Endothelial cell of umbilical vein (primary cell): ENCODE measurements around the gene CNIH2. TPM values are rescaled to one million over a fixed set of nuclear protein-coding genes. Genes with fewer than 3 reads are reported as not detected.

Experiments
- BruUV-seq: library from RNA; stranded (reverse); fragments of 400-500 nt; replicated peaks from 2 replicates; lab custom pipeline; 2021; lab: Mats Ljungman, UMichigan
- CTCF ChIA-PET: fragments of 300-600, 350-600 bp; sonication (Branson Sonifier 250); formaldehyde crosslinking; loops from one replicate; lab custom pipeline; 2021; ENCODE audit warnings: antibody characterized with exemption, inconsistent platforms; lab: Charles Lee
- POLR2A ChIA-PET: fragments of 300-600, 350-600 bp; sonication (Branson Sonifier 250); formaldehyde crosslinking; loops from one replicate; lab custom pipeline; 2021; ENCODE audit warnings: antibody characterized with exemption, inconsistent platforms; lab: Charles Lee
- DNase-seq: peaks from one replicate; pipeline ENCODE4 v3.0.0-alpha.2; 2011; ENCODE audit warnings: low read depth, low spot score
- FAIRE-seq: peaks from 2 replicates; lab custom pipeline; 2011; peaks lifted over from hg19 to GRCh38; lab: Jason Lieb, UNC
- H2AFZ ChIP-seq: 2 replicates; pipeline ENCODE4 v1.6.0; 2012; ENCODE audit warnings: low read depth, low read length, control low read depth, inconsistent platforms
- H3K27ac ChIP-seq: 2 replicates; pipeline ENCODE4 v1.5.1; 2011; ENCODE audit warnings: low read depth, mild to moderate bottlenecking, control low read depth, low read length, moderate library complexity; ENCODE audit not compliant: insufficient read depth
- H3K27me3 ChIP-seq, 2 experiments: 2 replicates each; pipeline versions ENCODE4 v1.6.0 to v1.6.1; 2011; ENCODE audit warnings: low read length in 2 of 2, mixed read lengths in 1 of 2; ENCODE audit not compliant: control insufficient read depth in 2 of 2, insufficient read depth in 2 of 2
- H3K36me3 ChIP-seq, 2 experiments: 2 replicates in 1 of 2; 3 replicates in 1 of 2; pipeline ENCODE4 v1.5.1; 2011; ENCODE audit warnings: low read length in 2 of 2, mild to moderate bottlenecking in 1 of 2, moderate library complexity in 1 of 2; ENCODE audit not compliant: control insufficient read depth in 2 of 2, insufficient read depth in 2 of 2; ENCODE audit errors: extremely low read depth in 1 of 2
- H3K4me1 ChIP-seq: 3 replicates; pipeline ENCODE4 v1.5.1; 2011; ENCODE audit warnings: mild to moderate bottlenecking, low read length; ENCODE audit not compliant: control insufficient read depth, insufficient read depth; ENCODE audit errors: extremely low read depth
- H3K4me2 ChIP-seq: 2 replicates; pipeline ENCODE4 v1.6.1; 2011; ENCODE audit warnings: low read length, control low read depth, mixed read lengths; ENCODE audit not compliant: insufficient read depth
- H3K4me3 ChIP-seq, 3 experiments: fragments of 200-600 bp in 1 of 3; sonication (generic), shearing (Covaris generic) in 1 of 3; replicated peaks in 1 of 3; 2 replicates each; pipeline ENCODE4 v1.5.1; 2011 to 2016; ENCODE audit warnings: control low read depth in 3 of 3, low read length in 3 of 3, mild to moderate bottlenecking in 2 of 3, inconsistent platforms in 1 of 3, low read depth in 1 of 3, moderate library complexity in 1 of 3; ENCODE audit not compliant: insufficient read depth in 1 of 3
- H3K79me2 ChIP-seq: 2 replicates; pipeline ENCODE4 v1.6.0; 2012; ENCODE audit warnings: low read length, inconsistent platforms; ENCODE audit not compliant: control insufficient read depth, insufficient read depth
- H3K9ac ChIP-seq: replicated peaks from 2 replicates; pipeline ENCODE3; 2011; ENCODE audit warnings: low read length, control low read depth; ENCODE audit not compliant: insufficient read depth; ENCODE audit errors: extremely low read depth
- H3K9me1 ChIP-seq: replicated peaks from 3 replicates; pipeline ENCODE4 v1.6.0; 2011; ENCODE audit warnings: mild to moderate bottlenecking, low read length; ENCODE audit not compliant: control insufficient read depth, insufficient read depth; ENCODE audit errors: extremely low read depth
- H3K9me3 ChIP-seq: replicated peaks from 2 replicates; pipeline ENCODE4 v1.5.1; 2012; ENCODE audit warnings: low read length, inconsistent platforms; ENCODE audit not compliant: control insufficient read depth, insufficient read depth
- H4K20me1 ChIP-seq: replicated peaks from 2 replicates; pipeline ENCODE3; 2011; ENCODE audit warnings: mild to moderate bottlenecking, low read length; ENCODE audit not compliant: control insufficient read depth, insufficient read depth; ENCODE audit errors: extremely low read depth
- EZH2 ChIP-seq: IDR thresholded peaks from 2 replicates; pipeline ENCODE4 v1.6.1; 2012; ENCODE audit warnings: borderline replicate concordance, low read depth, mild to moderate bottlenecking, moderate library complexity, low read length, inconsistent platforms; ENCODE audit not compliant: severe bottlenecking
- FOS ChIP-seq: IDR thresholded peaks from 2 replicates; pipeline ENCODE4 v1.6.1; 2011; ENCODE audit warnings: mild to moderate bottlenecking, low read length, moderate library complexity, borderline replicate concordance; ENCODE audit not compliant: insufficient read depth
- GATA2 ChIP-seq: IDR thresholded peaks from 2 replicates; pipeline ENCODE4 v1.7.0; 2011; ENCODE audit warnings: low read depth, mild to moderate bottlenecking, moderate library complexity, mixed read lengths, low read length; ENCODE audit not compliant: insufficient read length, insufficient read depth
- JUN ChIP-seq: IDR thresholded peaks from 2 replicates; pipeline ENCODE4 v1.6.1; 2011; ENCODE audit warnings: borderline replicate concordance, low read depth; ENCODE audit not compliant: insufficient read length, insufficient read depth
- MYC ChIP-seq: IDR thresholded peaks from one replicate; pipeline ENCODE4 v1.6.1; 2011; ENCODE audit warnings: mild to moderate bottlenecking, low read depth, low read length
- POLR2A ChIP-seq: IDR thresholded peaks from 2 replicates; pipeline ENCODE4 v1.6.1; 2012; ENCODE audit warnings: low read depth, mild to moderate bottlenecking, control low read depth, low read length
- POLR2AphosphoS5 ChIP-seq: IDR thresholded peaks from 2 replicates; pipeline ENCODE4 v1.6.1; 2012; ENCODE audit warnings: low read depth, mild to moderate bottlenecking, control low read depth, low read length, moderate library complexity; ENCODE audit not compliant: insufficient read depth
- dilution Hi-C: fragments of 300-500 bp; cut with MboI; formaldehyde crosslinking; loops from one replicate; pipeline ENCODE4 v1.15.0; 2019; ENCODE audit warnings: low sequenced_read_pairs; ENCODE audit not compliant: extremely low pct_ligation_motif_present
- intact Hi-C: fragments of 100-400 bp; cut with micrococcal nuclease; formaldehyde crosslinking; loops from one replicate; pipeline ENCODE4 v1.10.0; 2022
- polyA plus RNA-seq, 4 experiments: library from polyadenylated mRNA; depleted of rRNA in 3 of 4; stranded (reverse) in 3 of 4; unstranded in 1 of 4; fragments of >200 nt; gene quantifications; 2 replicates each; pipeline versions ENCODE4 v1.2.1 to v1.2.3, GENCODE V29; 2011 to 2012; ENCODE audit warnings: missing spikeins in 1 of 4
- total RNA-seq: library from RNA; stranded (reverse); gene quantifications from 2 replicates; pipeline ENCODE4 v1.2.3, GENCODE V29; 2021
- TF ChIP-seq, protein P1 (sequence below): IDR thresholded peaks from 2 replicates; pipeline ENCODE4 v1.6.1; 2011; ENCODE audit not compliant: insufficient read depth, insufficient read length
- TF ChIP-seq, protein P2 (sequence below), 2 donors: IDR thresholded peaks; 1 replicate in 1 of 2; 2 replicates in 1 of 2; pipeline ENCODE4 v1.5.1; 2011; ENCODE audit warnings: low read length in 2 of 2, mild to moderate bottlenecking in 2 of 2, moderate library complexity in 2 of 2, control low read depth in 1 of 2, inconsistent platforms in 1 of 2, low read depth in 1 of 2; ENCODE audit not compliant: insufficient read depth in 1 of 2; ENCODE audit errors: extremely low read depth in 1 of 2

CNIH2 gene
- total and polyA plus RNA-seq, 2 donors (not counting 3 experiments of a cell fraction or from before 2014, with no cell fraction given): 0.46 to 1.2 TPM

DNA sequence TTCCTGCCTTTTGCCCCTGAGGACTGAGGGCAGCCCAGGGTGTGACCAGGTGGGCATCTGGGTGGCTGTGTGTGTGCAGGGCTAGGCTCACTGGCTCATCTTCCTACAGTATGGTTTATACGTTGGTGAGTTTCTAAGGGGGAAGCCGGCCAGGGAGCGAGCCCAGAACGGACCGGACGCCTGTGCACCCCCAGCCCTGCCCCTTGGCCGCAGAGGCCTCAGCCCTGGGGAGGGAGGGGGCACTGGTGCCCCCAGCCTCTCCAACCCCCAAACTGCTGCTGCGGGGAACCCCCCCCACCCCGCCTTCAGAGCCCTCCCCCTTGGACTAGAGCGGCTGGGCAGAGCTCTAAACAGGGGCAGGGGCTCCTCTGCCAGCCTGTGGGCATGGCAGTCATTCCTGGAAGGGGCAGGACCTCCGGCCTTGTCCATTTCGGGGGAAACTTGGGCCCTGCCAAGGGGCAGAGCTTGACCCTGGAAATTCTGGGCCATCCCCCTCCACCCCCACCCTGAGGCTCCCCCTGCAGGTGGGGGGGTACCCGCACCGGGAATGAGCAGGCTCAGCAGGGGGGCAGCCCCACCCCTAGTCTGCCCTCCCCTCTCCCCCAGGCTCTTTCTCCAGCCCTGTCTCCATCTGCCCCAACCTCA lies 5.6 kb downstream of the CNIH2 start:
- H3K9me1 ChIP-seq: no peaks in the 10 kb centered on the region
- peaks cover 0 to 7% of the 10 kb centered on the region in 2 experiments for H3K36me3 ChIP-seq
- no peak overlapping the region for H3K4me3 ChIP-seq
- no peak for TF ChIP-seq GATA2
- TF ChIP-seq POLR2AphosphoS5: no peak
- TF ChIP-seq FOS: no peak
- no peak for TF ChIP-seq JUN
- no peak for TF ChIP-seq MYC
- TF ChIP-seq, protein P1, sequence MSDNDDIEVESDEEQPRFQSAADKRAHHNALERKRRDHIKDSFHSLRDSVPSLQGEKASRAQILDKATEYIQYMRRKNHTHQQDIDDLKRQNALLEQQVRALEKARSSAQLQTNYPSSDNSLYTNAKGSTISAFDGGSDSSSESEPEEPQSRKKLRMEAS: no peak
- TF ChIP-seq EZH2: no peak
- TF ChIP-seq POLR2A: no peak
- TF ChIP-seq, protein P2, sequence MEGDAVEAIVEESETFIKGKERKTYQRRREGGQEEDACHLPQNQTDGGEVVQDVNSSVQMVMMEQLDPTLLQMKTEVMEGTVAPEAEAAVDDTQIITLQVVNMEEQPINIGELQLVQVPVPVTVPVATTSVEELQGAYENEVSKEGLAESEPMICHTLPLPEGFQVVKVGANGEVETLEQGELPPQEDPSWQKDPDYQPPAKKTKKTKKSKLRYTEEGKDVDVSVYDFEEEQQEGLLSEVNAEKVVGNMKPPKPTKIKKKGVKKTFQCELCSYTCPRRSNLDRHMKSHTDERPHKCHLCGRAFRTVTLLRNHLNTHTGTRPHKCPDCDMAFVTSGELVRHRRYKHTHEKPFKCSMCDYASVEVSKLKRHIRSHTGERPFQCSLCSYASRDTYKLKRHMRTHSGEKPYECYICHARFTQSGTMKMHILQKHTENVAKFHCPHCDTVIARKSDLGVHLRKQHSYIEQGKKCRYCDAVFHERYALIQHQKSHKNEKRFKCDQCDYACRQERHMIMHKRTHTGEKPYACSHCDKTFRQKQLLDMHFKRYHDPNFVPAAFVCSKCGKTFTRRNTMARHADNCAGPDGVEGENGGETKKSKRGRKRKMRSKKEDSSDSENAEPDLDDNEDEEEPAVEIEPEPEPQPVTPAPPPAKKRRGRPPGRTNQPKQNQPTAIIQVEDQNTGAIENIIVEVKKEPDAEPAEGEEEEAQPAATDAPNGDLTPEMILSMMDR (IDR thresholded peaks at IDR 0.05; ENCODE audit: extremely low read depth in 1 of 2, insufficient read depth in 1 of 2, low read depth in 1 of 2, low read length in 2 of 2): no peak
- no TSS peak for BruUV-seq
- no peak overlapping the region for H2AFZ ChIP-seq
- intact Hi-C loops (no loop called here), dilution Hi-C loops (no loop called here)
- ChIA-PET CTCF (interaction anchor here (1.0 to 3.2 kb wide), 4 partner anchors 7 to 62 kb away, joined by 3 to 53 read pairs (median 11); partner anchors contain the start of genes RAB1B and TMEM151A), POLR2A (no interaction called here)
- no peak overlapping the region for H3K27ac ChIP-seq
- H3K79me2 ChIP-seq: peaks cover 12% of the 10 kb centered on the region
- no peak for DNase-seq
- FAIRE-seq: no peak
- no peak overlapping the region for H3K9ac ChIP-seq
- peaks cover 0 to 4% of the 10 kb centered on the region in 2 experiments for H3K27me3 ChIP-seq
- H3K9me3 ChIP-seq: no peaks in the 10 kb centered on the region
- no peaks in the 10 kb centered on the region for H4K20me1 ChIP-seq
- peaks cover 7% of the 10 kb centered on the region for H3K4me1 ChIP-seq
- no peak overlapping the region for H3K4me2 ChIP-seq
